ENCODE results near the gene ALG12. TPM values are rescaled to one million over a fixed set of nuclear protein-coding genes. Genes with fewer than 3 reads are reported as not detected.

Gene ALG12
- total and polyA plus RNA-seq, 9 donors = 3.5 to 19.2 (median 13.7) TPM

- Histone ChIP-seq H3K4me1 (ENCODE audit: insufficient read depth) (no peaks in the 10 kb centered on the region), H3K36me3 (no peaks in the 10 kb centered on the region), H3K9me3 (peaks cover 0 to 4% of the 10 kb centered on the region in 2 donors), H3K27ac (no peak overlapping the region), H3K4me3 (no peak overlapping the region), H3K27me3 (no peaks in the 10 kb centered on the region)
- no peak for TF ChIP-seq POLR2A (IDR thresholded peaks at IDR 0.05)
- no peak for TF ChIP-seq EP300 (IDR thresholded peaks at IDR 0.05)
- no peak for TF ChIP-seq CTCF (IDR thresholded peaks at IDR 0.05)
- intact Hi-C loops (cut with DNase I) = no loop called here
- DNase-seq = no peak
- WGBS, 3 donors = 95 to 97% (median 96%) methylated on average over 14 of the region's 14 CpGs
Observed at GRCh38 chr22:49887064-49887451, 31.2 kb downstream of the ALG12 start.

- no peaks in the 10 kb centered on the region for H3K36me3 ChIP-seq
- no peak for DNase-seq
- H3K27me3 ChIP-seq = no peaks in the 10 kb centered on the region
- H3K9me3 ChIP-seq = peaks cover 0 to 4% of the 10 kb centered on the region in 2 donors
- 96 to 98% (median 97%) methylated on average over 41 of the region's 41 CpGs for WGBS, 3 donors
- TF ChIP-seq CTCF (IDR thresholded peaks at IDR 0.05) (no peak), POLR2A (IDR thresholded peaks at IDR 0.05) (no peak), EP300 (IDR thresholded peaks at IDR 0.05) (no peak)
- H3K27ac ChIP-seq = no peak overlapping the region
- no peaks in the 10 kb centered on the region for H3K4me1 ChIP-seq (ENCODE audit: insufficient read depth)
- no peak overlapping the region for H3K4me3 ChIP-seq
- intact Hi-C loops (cut with DNase I) = no loop called here
Observed at GRCh38 chr22:49886346-49887063, 31.7 kb downstream of the ALG12 start.

GRCh38 chr22:49885881-49886280 is 32.4 kb downstream of the ALG12 start:
- H3K27me3 ChIP-seq = no peaks in the 10 kb centered on the region
- H3K9me3 ChIP-seq = peaks cover 0 to 4% of the 10 kb centered on the region in 2 donors
- H3K36me3 ChIP-seq = no peaks in the 10 kb centered on the region
- DNase-seq = no peak
- intact Hi-C loops (cut with DNase I) = no loop called here
- no peak for TF ChIP-seq POLR2A (IDR thresholded peaks at IDR 0.05)
- no peak for TF ChIP-seq EP300 (IDR thresholded peaks at IDR 0.05)
- no peak for TF ChIP-seq CTCF (IDR thresholded peaks at IDR 0.05)
- no peak overlapping the region for H3K4me3 ChIP-seq
- H3K27ac ChIP-seq = no peak overlapping the region
- 97 to 98% (median 98%) methylated on average over 35 of the region's 35 CpGs for WGBS, 3 donors
- no peaks in the 10 kb centered on the region for H3K4me1 ChIP-seq (ENCODE audit: insufficient read depth)

- intact Hi-C loops (cut with DNase I) = no loop called here
- 97% methylated on average over 17 of the region's 17 CpGs for WGBS, 3 donors
- Histone ChIP-seq H3K4me3 (no peak overlapping the region), H3K27me3 (no peaks in the 10 kb centered on the region), H3K4me1 (ENCODE audit: insufficient read depth) (no peaks in the 10 kb centered on the region), H3K9me3 (peaks cover 0 to 4% of the 10 kb centered on the region in 2 donors), H3K36me3 (no peaks in the 10 kb centered on the region), H3K27ac (no peak overlapping the region)
- TF ChIP-seq CTCF (IDR thresholded peaks at IDR 0.05) = no peak
- DNase-seq = no peak
Observed at GRCh38 chr22:49885281-49885680, 33.0 kb downstream of the ALG12 start.

Data from ovary (tissue), 9 donors.